ENCODE results near the gene CELA2B.
"Not testable (repeated sequence)": the region's sequence is repeated elsewhere in the genome, so short reads cannot be mapped to it uniquely, and the experiment has no call there.

The CELA2B gene

DNA sequence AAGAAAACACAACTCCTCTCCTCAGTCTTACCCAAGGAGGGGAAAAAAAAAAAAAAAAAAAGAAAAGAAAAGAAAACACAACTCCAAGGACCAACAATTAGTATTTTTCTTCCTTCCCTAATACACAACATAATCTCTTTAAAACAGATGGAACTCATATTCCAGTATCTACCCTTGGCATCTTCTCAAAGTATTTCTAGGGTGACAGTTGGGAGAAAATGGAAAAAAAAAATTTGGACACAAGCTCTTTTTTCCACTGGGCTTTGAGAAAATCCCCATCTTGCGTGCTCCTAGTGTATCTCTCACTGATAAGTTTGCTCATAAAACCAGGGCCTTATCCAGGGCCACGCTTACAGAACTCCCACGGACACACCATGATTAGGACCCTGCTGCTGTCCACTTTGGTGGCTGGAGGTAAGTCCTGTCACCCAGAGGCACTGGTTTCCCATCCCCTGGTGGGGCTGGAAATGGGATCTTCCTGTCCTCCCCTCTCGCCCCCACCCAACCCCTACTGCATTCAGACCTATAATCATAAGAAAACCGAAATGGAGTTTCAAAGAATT, at the start of gene CELA2B:
CELA2B (plus strand) TSS at position 353 of the 563 bp plus-strand sequence; CDS start at position 375, 22 bp downstream.
- DNase-seq: peak; percentile 16

DNA sequence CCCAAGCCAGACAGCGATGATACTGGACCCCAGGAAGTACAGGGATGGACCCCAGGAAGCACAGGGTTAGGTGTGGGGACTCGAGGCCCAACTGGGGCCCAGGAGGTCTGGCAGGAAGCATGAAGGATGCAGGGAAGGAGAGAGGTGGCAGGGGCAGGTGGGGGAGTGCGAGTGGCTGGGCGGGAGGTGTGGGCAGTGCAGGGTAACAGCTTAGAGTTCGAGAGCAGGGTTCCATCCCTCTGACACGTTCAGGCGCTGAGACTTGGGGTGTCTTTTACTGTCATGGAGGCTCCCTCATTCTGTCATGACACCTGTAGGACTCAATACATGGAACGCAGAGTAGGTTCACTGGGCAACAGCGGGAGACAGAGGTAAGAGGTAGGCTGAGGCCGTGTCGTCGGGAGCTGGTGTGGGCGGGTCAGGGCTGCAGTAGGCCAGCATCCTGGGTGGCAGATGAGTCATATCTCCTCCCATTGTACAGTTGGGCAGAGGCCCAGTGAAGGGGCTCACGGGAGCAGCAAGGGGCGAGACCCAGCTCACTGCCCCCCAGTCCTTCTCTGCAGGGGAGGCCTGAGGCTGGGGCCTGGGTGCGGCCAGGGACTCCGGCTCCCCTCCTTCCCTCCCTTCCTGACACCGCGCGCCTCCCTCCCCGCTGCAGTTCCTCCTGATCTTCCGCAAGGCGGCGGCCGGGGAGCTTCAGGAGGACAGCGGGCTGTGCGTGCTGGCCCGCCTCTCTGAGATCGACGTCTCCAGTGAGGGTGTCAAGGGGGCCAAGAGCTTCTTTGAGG, 49.2 kb upstream of the CELA2B start:
- no peak for DNase-seq

DNA sequence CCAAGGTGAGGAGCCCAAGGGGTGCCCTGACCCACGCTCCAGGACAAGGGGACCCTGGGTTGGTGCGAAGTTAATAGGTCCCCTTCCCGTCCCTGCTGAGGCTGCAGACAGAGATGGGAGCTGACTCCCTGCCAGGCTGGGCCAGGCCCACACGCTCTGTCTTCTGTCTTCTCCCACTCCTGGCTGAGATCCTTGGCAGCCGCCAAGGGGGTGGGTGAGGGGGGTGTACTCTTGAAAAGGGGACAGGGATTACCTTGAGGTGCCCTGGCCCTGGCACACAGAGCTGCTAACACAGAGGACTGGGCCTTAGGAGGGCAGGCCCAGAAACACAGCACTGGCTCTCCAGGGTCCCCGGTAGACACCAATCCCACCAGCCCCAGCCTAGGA, 48.6 kb upstream of the CELA2B start:
- DNase-seq: no peak

DNA sequence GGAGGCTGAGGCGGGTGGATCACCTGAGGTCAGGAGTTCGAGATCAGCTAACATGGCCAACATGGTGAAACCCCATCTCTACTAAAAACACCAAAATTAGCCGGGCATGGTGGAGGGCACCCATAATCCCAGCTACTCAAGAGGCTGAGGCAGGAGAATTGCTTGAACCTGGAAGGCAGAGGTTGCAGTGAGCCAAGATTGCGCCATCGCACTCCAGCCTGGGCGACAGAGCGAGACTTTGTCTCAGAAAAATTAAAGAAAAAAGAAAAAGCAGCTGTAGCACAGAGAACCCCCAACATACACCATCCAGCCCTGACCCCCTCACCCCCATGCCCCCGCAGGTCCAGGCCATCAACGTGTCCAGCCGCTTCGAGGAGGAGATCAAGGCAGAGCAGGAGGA, 47.7 kb upstream of the CELA2B start:
- DNase-seq: not testable (repeated sequence)

DNA sequence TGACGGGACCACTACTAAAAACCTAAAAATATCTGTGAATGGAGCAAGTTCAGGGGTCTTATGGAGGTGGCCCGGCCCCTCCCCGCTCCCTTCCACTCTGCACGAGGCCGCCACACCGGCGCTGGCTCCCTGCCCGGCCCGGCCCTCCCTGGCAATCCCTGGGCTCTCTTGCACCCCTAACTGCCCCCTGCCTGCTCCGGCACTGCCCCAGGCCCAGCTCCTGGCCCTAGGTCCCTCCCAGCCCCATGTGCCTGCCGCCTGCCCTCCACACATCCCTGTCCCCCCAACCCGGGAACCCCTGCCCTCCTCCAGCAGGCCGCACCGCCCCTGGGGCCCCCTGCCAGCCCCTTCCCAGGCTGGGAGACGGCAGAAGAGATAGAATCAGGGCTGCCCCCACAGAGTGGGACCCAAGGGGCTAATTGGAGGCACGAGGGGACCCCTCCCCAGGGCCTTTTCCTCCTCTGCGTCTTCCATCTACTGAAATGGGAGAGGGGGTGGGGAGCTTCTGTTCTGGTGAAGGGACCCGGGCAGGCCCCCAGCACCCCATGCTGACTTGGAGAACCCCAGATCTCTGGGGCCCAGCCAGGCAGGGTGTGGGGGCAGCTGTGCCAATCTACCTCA, 47.0 kb upstream of the CELA2B start:
- DNase-seq: no peak

DNA sequence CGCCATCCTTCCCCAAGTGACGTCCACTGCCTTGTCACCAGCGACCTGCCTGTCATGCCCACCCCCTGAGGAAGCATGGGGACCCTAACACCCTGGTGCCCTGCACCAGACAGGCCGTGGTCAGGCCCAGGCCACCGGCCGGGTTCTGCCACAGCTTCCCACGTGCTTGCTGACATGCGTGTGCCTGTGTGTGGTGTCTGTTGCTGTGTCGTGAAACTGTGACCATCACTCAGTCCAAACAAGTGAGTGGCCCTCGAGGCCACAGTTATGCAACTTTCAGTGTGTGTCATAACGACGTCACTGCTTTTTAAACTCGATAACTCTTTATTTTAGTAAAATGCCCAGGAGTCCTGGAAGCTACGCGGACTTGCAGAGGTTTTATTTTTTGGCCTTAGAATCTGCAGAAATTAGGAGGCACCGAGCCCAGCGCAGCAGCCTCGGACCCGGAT, 46.2 kb upstream of the CELA2B start:
- DNase-seq: no peak

DNA sequence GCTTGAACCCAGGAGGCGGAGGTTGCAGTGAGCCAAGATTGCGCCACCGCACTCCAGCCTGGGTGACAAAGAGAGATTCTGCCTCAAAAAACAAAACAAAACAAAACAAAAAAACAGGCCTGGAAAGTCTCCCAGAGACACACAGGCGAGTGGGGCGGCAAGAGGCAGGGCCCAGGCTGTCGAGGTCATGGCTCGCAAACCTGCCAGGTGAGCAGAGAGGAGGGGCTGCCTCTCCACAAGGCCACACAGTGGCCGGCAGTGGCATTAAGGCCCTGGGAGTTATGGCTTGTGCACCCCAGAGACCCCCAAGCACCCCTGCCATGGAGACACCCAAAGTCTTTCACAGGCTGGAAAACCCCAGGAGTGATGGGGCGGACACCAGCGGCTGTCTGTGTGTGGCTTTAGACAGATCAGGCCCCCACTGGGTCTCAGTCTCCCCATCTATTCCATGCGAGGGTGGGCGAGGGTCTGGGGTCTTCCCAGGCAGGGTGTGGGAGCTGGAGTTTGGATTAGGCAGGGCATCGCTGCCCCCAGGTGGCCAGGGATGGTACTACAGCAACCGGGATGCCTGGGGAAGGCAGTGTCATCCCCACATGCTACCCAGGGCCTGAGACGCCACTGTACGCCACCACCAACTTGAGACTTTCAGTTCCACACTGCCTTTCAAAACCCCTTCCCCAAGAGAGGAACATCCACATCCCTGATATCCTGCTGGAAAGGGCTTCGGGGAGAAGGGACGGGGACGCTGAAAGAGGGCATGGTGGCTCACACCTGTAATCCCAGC, 44.9 kb upstream of the CELA2B start:
- DNase-seq: peak; percentile 30

DNA sequence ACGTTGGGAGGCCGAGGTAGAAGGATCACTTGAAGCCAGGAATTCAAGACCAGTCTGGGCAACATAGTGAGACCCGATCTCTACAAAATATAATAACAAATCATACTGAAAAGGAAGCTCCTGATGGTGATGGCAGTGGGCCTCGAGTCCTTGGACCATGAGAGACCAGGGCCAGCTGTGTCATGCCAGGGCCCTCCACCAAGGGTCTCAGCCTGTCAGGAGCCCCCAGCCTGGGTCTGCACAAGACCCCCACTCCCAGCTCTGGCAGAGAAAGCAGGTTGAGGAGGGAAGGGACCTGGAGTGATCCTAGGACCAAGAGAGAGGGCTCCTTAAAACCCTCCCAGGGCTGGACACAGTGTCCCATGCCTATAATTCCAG, 44.3 kb upstream of the CELA2B start:
- no peak for DNase-seq

DNA sequence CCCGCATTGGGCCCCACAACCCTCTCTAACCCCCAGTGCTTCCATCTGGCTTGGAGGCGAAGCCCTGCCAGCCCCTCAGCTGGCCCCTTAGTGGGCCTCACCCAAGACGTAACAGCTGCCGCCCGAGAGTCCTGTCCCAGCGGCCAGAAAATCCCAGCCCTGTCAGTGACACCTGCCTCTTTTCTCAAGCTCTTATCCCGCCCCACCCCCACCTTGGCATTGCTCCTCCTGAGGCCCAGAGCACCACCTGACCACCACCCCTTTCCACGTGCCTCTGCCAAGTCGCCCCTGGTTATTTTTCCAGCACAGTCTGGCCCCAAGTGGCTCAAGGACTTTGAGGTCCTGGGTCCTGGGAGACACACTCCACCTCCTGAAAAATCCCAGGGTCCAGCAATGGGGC, 43.6 kb upstream of the CELA2B start:
- peak; percentile 26 for DNase-seq

DNA sequence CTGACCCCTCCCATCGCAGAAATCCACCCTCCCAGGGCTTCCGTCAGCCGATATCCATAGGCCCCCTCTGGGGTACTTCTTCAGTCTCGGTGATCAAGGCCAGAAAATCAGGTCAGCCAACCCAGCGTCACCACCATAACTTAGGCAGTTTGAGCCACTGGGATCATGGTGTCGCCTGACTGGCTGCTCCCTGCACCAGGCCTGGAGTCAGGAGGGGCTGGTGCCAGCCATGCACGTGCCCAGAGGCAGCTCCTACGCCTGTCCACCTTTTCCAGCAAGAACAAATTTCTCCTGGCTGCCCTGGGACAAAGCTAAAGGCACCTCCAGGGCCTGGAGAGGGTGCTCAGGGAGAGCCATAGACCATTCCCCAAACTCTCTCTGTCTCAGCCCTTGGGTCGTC, 42.4 kb upstream of the CELA2B start:
- no peak for DNase-seq

DNA sequence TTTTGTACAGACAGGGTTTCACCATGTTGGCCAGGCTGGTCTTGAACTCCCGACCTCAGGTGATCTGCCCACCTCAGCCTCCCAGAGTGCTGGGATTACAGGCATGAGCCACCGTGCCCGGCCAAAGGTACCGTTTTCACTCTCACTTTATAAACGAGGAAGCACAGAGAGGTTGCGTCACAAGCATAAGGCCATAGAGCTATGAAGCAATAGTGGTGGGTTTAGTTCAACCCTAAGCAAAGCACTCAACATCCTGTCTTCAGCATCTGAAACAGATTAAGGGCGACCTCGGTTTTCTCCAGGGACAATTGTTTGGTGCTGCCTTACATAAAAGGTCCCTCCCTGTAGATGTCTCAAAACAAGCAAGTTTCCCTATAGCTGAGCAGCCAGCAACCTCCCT, 41.2 kb upstream of the CELA2B start:
- DNase-seq: not testable (repeated sequence)

DNA sequence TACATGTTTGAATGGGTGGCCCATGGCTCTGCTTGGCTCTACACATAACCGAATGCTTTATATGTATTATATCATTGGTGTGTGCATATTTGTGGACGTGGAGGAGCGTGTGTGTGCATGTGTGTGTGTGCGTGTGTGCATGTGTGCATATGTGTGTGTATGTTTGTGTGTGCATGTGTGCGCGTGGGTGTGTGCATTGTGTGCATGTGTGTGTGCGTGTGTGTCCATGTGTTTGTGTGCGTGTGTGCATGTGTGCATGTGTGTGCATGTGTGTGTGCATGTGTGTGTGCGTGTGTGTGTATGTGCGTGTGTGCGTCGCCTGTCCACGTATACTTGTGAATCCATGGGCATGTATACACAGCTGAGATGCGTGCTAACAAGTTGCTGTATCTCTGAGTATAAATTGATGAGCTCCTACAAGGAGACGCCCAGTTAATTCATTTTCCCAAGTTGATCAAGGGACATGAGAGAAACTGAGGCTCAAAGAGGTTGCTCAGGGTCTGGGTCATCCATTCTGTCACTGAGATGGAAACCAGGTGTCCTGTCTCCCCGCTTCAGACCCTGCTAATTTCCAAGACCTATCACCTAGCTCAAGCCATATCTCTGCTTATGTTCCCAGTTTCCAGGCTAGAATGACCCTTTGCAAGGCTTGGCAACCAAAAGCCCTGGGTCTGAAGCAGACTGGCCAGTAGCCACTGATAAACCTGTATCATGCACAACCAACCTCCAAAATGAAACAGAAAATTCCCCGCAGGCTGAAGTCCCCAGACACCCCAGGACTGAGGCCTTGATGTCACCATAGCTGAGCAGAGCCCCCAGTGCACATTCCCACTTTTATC, 40.4 kb upstream of the CELA2B start:
- DNase-seq: no peak

DNA sequence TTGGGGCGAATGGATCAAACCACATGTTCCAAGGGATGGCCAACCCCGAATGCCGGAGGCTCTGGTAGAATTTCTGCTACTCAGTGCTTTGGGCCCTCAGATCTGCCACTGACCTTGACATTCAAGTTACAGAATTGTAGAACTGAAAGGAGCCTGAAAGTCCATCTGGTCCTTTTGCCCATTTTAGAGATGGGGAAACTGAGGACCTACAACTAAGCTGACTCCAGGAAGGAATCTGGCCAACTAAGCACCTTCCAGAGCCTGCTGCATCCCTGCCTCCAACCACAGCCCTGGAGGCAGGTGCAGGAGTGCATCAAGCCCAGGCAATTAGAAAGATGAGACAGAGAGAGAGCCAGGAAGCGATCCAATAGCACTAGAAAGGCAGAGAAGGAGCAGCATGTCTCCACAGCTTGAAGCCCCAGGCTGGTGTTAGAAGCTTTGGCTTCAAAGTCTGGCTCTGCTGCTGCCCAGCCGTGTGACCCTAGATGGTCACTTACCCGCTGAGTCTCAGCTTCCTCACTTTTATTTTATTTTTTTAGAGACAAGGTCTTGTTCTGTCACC, 38.9 kb upstream of the CELA2B start:
- peak; percentile 67 for DNase-seq

DNA sequence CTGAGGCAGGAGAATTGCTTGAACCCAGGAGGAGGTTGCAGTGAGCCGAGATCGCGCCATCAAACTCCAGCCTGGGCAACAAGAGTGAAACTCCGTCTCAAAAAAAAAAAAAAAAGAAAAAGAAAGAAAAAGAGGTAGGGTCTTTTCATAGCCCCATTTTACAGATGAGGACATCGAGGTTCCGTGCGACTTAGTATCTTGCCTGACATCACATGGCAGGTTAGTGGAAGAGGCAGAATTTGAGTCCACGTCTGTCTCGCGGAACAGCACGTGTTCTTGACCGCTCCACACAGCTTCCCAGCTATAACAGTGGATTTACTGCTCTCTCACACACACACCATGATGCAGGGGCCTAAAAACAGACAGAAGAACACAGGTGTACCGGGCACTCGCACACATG, 36.6 kb upstream of the CELA2B start:
- DNase-seq: no peak

DNA sequence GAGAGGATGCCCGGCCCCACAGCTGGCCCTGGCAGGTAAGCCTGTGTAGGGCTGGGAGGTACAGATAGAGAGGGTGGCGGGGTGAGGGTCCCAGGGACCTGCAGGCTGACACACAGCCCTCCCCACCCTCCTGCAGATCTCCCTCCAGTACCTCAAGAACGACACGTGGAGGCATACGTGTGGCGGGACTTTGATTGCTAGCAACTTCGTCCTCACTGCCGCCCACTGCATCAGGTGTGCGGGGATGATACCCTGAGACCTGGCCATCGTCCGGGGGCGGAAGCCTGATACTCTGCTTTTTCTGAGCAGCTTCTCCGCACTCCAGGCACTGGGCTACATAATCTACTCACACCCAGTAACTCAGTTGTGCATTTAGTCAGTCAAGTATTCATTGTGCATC, 35.5 kb upstream of the CELA2B start:
- no peak for DNase-seq

DNA sequence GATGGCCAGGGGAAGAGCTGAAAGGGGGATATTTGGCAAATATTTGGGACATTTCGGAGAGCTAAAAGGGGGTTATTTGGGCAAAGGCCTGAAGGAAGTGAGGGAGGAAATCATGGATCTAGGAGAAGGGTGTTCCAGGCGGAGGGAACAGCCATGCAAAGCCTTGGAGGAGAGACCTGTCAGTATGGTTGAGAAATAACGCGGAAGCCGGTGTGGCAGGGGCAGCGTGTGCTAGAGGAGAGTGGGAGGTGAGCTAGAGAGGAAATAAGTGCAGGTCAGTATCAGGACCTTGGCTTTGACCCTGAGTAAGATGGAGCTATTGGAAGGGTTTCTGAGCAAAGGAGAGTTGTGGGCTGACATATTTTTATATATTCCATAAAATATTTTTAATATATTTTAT, 34.7 kb upstream of the CELA2B start:
- DNase-seq: no peak

DNA sequence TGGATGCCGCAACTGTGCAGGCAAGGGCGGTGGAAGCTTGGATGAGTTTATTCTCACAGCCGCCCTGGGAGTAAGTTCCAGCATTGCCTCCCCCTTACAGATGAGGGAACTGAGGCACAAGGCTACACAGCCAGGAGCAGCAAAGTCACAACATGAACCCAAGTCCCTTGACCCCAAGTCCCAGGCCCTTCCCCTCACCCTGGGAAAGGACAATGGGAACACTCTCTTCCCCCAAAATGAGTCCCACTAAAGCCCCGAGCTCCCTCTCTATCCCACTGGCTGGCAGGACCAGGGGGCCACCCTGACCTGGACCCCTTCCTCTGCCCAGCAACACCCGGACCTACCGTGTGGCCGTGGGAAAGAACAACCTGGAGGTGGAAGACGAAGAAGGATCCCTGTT, 33.8 kb upstream of the CELA2B start:
- DNase-seq: no peak

DNA sequence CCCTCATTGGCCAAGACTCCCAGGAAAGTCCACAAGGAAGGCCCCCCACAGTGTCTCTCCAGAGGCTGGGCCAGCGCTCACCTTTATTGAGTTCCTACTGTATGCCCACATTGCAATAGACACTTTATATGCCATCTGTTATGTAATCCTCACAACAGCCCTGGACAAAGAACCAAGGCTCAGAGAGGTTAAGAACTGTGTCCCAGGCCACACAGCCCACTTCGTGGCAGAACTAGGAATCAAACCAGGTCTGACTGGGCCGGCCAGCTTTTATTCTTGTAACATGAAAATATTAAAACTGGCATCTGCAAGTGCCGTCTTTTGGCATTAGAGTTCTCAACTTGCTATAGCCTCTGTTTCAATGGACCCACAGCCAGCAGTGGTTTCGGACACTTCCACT, 33.1 kb upstream of the CELA2B start:
- no peak for DNase-seq

DNA sequence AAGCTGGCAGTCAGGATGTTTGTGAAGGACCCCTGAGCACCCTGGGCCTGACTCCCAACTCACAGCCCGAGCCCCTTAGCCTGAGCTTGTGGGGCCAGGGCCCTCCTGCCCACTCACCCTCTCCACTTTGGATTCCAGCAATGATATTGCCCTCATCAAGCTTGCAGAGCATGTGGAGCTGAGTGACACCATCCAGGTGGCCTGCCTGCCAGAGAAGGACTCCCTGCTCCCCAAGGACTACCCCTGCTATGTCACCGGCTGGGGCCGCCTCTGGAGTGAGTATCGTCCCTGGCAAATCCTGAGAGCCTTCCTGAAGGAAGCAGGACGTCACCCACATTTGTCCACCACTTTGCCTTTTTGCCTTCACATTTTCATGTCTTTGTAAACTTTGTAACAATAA, 32.6 kb upstream of the CELA2B start:
- peak; percentile 26 for DNase-seq

DNA sequence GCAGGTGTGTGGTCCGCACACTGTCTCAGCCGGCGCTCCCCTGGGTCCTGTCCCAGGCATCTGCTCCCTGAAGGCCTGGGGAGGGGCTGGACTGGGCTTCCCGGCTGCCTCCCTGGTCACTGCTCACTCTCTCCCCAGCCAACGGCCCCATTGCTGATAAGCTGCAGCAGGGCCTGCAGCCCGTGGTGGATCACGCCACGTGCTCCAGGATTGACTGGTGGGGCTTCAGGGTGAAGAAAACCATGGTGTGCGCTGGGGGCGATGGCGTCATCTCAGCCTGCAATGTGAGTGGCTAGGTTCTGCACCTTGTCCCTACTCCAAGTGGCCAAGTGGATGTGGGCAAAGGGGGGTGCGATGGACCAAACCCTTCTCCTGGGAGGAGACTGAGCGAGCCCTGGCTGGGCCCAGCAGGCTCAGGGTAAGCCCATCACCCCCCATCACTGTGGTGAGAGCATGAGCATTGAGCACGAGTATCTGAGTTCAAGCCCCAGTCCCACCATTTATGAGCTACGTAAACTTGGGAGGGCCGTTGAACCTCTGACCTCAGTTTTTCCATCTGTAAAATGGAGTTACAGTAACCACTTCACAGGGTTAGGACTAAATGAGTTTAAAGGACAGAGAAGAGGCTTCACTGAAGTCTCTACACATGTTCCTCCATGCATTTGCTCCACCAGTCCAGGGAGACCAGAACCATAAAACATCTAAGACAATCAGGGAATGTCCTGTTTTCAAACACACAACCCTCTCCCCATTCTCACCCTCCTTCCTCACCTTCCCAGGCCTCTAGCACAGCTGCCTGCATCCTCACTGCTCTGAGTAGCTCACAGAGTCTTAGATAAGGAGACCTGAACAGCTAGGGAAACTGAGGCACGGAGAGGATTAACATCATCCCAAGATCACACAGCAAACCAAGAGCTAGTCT, 31.2 kb upstream of the CELA2B start:
- no peak for DNase-seq
